ENCODE data around the gene JARID2. TPM values are rescaled to one million over a fixed set of nuclear protein-coding genes. Genes with fewer than 3 reads are reported as not detected.

Gene JARID2
- total and polyA plus RNA-seq, 12 donors, result 2.3 to 11.6 (median 8.7) TPM

- peaks cover 0 to 64% (median 22%) of the 10 kb centered on the region in 9 donors for H3K4me1 ChIP-seq
- intact Hi-C loops (cut with DNase I), result no loop called here
- H3K9me3 ChIP-seq, result no peaks in the 10 kb centered on the region
- ATAC-seq (no peak), DNase-seq (no peak)
- H3K27me3 ChIP-seq, result no peaks in the 10 kb centered on the region
- 67 to 76% methylated on average over 2 of the region's 2 CpGs for WGBS, 2 donors
- H3K36me3 ChIP-seq, result no peaks in the 10 kb centered on the region
- H3K27ac ChIP-seq, result no peak overlapping the region
- TF ChIP-seq CTCF (IDR thresholded peaks at IDR 0.05), result no peak
- no peak overlapping the region for H3K4me3 ChIP-seq
These were observed 99.0 kb downstream of the JARID2 start for GRCh38 chr6:15344831-15345230.

GRCh38 chr6:15346315-15346714, 100.4 kb downstream of the JARID2 start:
- H3K9me3 ChIP-seq, result no peaks in the 10 kb centered on the region
- no peaks in the 10 kb centered on the region for H3K36me3 ChIP-seq
- H3K27me3 ChIP-seq, result no peaks in the 10 kb centered on the region
- TF ChIP-seq CTCF (IDR thresholded peaks at IDR 0.05), result no peak
- intact Hi-C loops (cut with DNase I), result no loop called here
- no peak for DNase-seq
- H3K27ac ChIP-seq, result no peak overlapping the region
- 90 to 92% methylated on average over 5 of the region's 5 CpGs for WGBS, 2 donors
- H3K4me3 ChIP-seq, result no peak overlapping the region
- peaks cover 2 to 60% (median 24%) of the 10 kb centered on the region in 9 donors for H3K4me1 ChIP-seq
- no peak for ATAC-seq

GRCh38 chr6:15348528-15348927, 102.7 kb downstream of the JARID2 start:
- no peaks in the 10 kb centered on the region for H3K27me3 ChIP-seq
- WGBS, 2 donors, result 93 to 97% methylated on average over 4 of the region's 4 CpGs
- TF ChIP-seq CTCF (IDR thresholded peaks at IDR 0.05), result no peak

GRCh38 chr6:15349379-15349778, 103.5 kb downstream of the JARID2 start:
- 90 to 93% methylated on average over 5 of the region's 5 CpGs for WGBS, 2 donors
- Histone ChIP-seq H3K4me1 (peaks cover 8 to 61% (median 29%) of the 10 kb centered on the region in 9 donors), H3K4me3 (no peak overlapping the region), H3K27ac (no peak overlapping the region), H3K27me3 (no peaks in the 10 kb centered on the region), H3K9me3 (no peaks in the 10 kb centered on the region), H3K36me3 (no peaks in the 10 kb centered on the region)
- DNase-seq (no peak), ATAC-seq (no peak)
- intact Hi-C loops (cut with DNase I), result no loop called here
- no peak for TF ChIP-seq CTCF (IDR thresholded peaks at IDR 0.05)

More at GRCh38 chr6:15348528-15348927, 102.7 kb downstream of the JARID2 start:
- intact Hi-C loops (cut with DNase I), result no loop called here
- DNase-seq (no peak), ATAC-seq (no peak)
- H3K9me3 ChIP-seq, result no peaks in the 10 kb centered on the region
- no peak overlapping the region for H3K27ac ChIP-seq
- H3K4me1 ChIP-seq, result peaks cover 8 to 65% (median 37%) of the 10 kb centered on the region in 9 donors
- no peaks in the 10 kb centered on the region for H3K36me3 ChIP-seq
- H3K4me3 ChIP-seq, result no peak overlapping the region

Measured in heart right ventricle (tissue), 16 donors.